ENCODE results near the gene CLTCL1. TPM values are rescaled to one million over a fixed set of nuclear protein-coding genes. Genes with fewer than 3 reads are reported as not detected.

The CLTCL1 gene
- total RNA-seq, 1 experiment from 2014 or later: 11.9 TPM

- in situ Hi-C loops (cut with HindIII; ENCODE audit: low pct_unique_long_range_greater_than_20kb, low sequenced_read_pairs) (no loop called here), intact Hi-C loops (cut with micrococcal nuclease; ENCODE audit: unreplicated experiment) (no loop called here)
- POLR2A ChIA-PET: interaction anchor here (0.5 kb wide), 1 partner anchor 243 kb away, joined by 8 read pairs; no protein-coding TSS in a partner anchor
- Histone ChIP-seq H3K9me3 (ENCODE audit: control insufficient read depth, insufficient read depth, low read depth, low read length) (no peaks in the 10 kb centered on the region), H3K4me1 (ENCODE audit: control insufficient read depth, insufficient read depth, low read length) (no peaks in the 10 kb centered on the region), H3K27me3 (ENCODE audit: control insufficient read depth, insufficient read depth, low read length) (no peaks in the 10 kb centered on the region), H3K27ac (ENCODE audit: low read length) (no peak overlapping the region), H3K36me3 (ENCODE audit: control insufficient read depth, insufficient read depth, low read length) (no peaks in the 10 kb centered on the region), H3K4me3 (ENCODE audit: low read depth in 2 of 2, low read length in 2 of 2) (no peak overlapping the region)
- DNase-seq (ENCODE audit: low read depth, low spot score): no peak
- no peak for ATAC-seq
- BruUV-seq (replicated peaks): no TSS peak
- no peak for TF ChIP-seq SIN3A (IDR thresholded peaks at IDR 0.05; ENCODE audit: borderline replicate concordance, insufficient read depth, low read depth, low read length)
- TF ChIP-seq REST (IDR thresholded peaks at IDR 0.05; ENCODE audit: insufficient read depth in 1 of 2, low read depth in 2 of 2, low read length in 1 of 2): no peak
- no peak for TF ChIP-seq CTCF (IDR thresholded peaks at IDR 0.05)
- TF ChIP-seq POLR2AphosphoS5 (IDR thresholded peaks at IDR 0.05; ENCODE audit: low read depth, low read length): no peak
- no peak for TF ChIP-seq TCF7L2 (IDR thresholded peaks at IDR 0.05; ENCODE audit: low read depth, low read length)
- CTCF ChIA-PET: no interaction called here
These were observed 95.5 kb downstream of the CLTCL1 start for GRCh38 chr22:19195796-19196731.

- Histone ChIP-seq H3K27ac (ENCODE audit: low read length) (no peak overlapping the region), H3K9me3 (ENCODE audit: control insufficient read depth, insufficient read depth, low read depth, low read length) (no peaks in the 10 kb centered on the region), H3K4me1 (ENCODE audit: control insufficient read depth, insufficient read depth, low read length) (no peaks in the 10 kb centered on the region), H3K36me3 (ENCODE audit: control insufficient read depth, insufficient read depth, low read length) (no peaks in the 10 kb centered on the region), H3K4me3 (ENCODE audit: low read depth in 2 of 2, low read length in 2 of 2) (no peak overlapping the region), H3K27me3 (ENCODE audit: control insufficient read depth, insufficient read depth, low read length) (no peaks in the 10 kb centered on the region)
- in situ Hi-C loops (cut with HindIII; ENCODE audit: low pct_unique_long_range_greater_than_20kb, low sequenced_read_pairs) (no loop called here), intact Hi-C loops (cut with micrococcal nuclease; ENCODE audit: unreplicated experiment) (no loop called here)
- POLR2A ChIA-PET: interaction anchor here (0.5 kb wide), 1 partner anchor 244 kb away, joined by 8 read pairs; no protein-coding TSS in a partner anchor
- CTCF ChIA-PET: no interaction called here
- DNase-seq (ENCODE audit: low read depth, low spot score) (no peak), ATAC-seq (no peak)
- no TSS peak for BruUV-seq (replicated peaks)
- TF ChIP-seq REST (IDR thresholded peaks at IDR 0.05; ENCODE audit: insufficient read depth in 1 of 2, low read depth in 2 of 2, low read length in 1 of 2) (no peak), CTCF (IDR thresholded peaks at IDR 0.05) (no peak), SIN3A (IDR thresholded peaks at IDR 0.05; ENCODE audit: borderline replicate concordance, insufficient read depth, low read depth, low read length) (no peak), TCF7L2 (IDR thresholded peaks at IDR 0.05; ENCODE audit: low read depth, low read length) (no peak), POLR2AphosphoS5 (IDR thresholded peaks at IDR 0.05; ENCODE audit: low read depth, low read length) (no peak)
These were observed 96.6 kb downstream of the CLTCL1 start for GRCh38 chr22:19194766-19195536.
